Measurements from ENCODE around the gene DENND6B.

DENND6B gene

GRCh38 chr22:50302041-50302541 is 24.7 kb downstream of the DENND6B start:
- no peak for DNase-seq

- DNase-seq = no peak
Observed at GRCh38 chr22:50301581-50301991, 25.2 kb downstream of the DENND6B start.

GRCh38 chr22:50300620-50301257 is 26.1 kb downstream of the DENND6B start:
- no peak for DNase-seq

- DNase-seq = no peak
Observed at GRCh38 chr22:50299785-50300619, 26.8 kb downstream of the DENND6B start.

- DNase-seq = no peak
Observed at GRCh38 chr22:50298937-50299784, 27.7 kb downstream of the DENND6B start.

- no peak for DNase-seq
Observed at GRCh38 chr22:50298266-50298637, 28.6 kb downstream of the DENND6B start.

- no peak for DNase-seq
Observed at GRCh38 chr22:50297510-50298265, 29.1 kb downstream of the DENND6B start.

GRCh38 chr22:50296658-50297490 is 29.9 kb downstream of the DENND6B start:
- no peak for DNase-seq

GRCh38 chr22:50294319-50294656 is 32.5 kb downstream of the DENND6B start:
- DNase-seq = no peak

- no peak for DNase-seq
Observed at GRCh38 chr22:50293441-50294318, 33.1 kb downstream of the DENND6B start.

- peak; percentile 17 for DNase-seq
Observed at GRCh38 chr22:50292643-50293440, 34.0 kb downstream of the DENND6B start.

- no peak for DNase-seq
Observed at GRCh38 chr22:50289942-50290630, 36.7 kb downstream of the DENND6B start.

- no peak for DNase-seq
Observed at GRCh38 chr22:50289151-50289941, 37.5 kb downstream of the DENND6B start.

- no peak for DNase-seq
Observed at GRCh38 chr22:50287731-50288130, 39.1 kb downstream of the DENND6B start.

GRCh38 chr22:50286701-50287318 is 40.0 kb downstream of the DENND6B start:
- no peak for DNase-seq

- no peak for DNase-seq
Observed at GRCh38 chr22:50286275-50286674, 40.5 kb downstream of the DENND6B start.

- no peak for DNase-seq
Observed at GRCh38 chr22:50285568-50286229, 41.1 kb downstream of the DENND6B start.

Measured in KG1 (cell line).